Stimulated activated CD8-positive, alpha-beta memory T cell treated with anti-CD3 and anti-CD28 coated beads, Interleukin-12 subunit alpha, Interleukin-12 subunit beta, amount 100 ng/mL, for 1 hour (primary cell): ENCODE data around the gene DUSP6.

Experiments used
- DNase-seq: peaks from one replicate; pipeline ENCODE4 v3.0.0-alpha.2; 2020; ENCODE audit warnings: low read depth

Gene DUSP6

DNA sequence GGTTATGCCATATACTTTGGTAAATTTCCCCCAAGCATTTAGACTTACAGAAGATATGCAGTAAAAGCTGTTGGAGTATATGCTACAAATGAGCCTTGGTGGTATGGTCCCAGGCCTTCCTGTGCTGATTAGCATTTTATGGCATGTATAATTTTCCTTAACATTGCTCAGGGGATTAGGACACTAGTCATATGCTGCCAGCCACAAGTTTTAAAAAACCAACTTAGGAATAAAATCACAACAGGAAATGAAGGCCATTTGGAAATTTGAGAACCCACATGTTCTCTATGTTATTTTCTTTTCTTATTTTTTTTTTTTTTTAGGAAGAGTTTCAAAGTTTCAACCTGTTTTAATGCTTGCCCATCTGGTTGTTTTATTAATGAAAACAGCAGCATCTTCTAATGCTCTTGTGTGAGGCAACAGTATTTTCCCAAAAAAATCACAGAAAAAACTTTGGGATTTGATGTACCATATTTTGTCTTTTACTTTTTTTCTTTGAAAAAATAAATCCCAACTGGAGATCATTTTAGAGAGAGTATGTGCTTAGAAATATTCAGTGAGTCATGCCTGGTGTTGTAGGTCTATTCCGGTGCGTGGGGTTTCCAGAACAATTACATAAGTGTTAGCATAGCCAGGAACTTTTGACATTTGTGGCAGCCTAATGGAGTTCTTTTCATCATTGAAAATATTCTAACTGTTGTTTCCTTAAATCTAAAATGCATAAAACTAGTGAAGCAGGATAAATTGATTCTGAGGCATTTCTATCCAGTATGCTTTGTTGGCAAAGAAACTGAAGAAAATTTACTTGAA lies 21.7 kb upstream of the DUSP6 start:
- no peak for DNase-seq

DNA sequence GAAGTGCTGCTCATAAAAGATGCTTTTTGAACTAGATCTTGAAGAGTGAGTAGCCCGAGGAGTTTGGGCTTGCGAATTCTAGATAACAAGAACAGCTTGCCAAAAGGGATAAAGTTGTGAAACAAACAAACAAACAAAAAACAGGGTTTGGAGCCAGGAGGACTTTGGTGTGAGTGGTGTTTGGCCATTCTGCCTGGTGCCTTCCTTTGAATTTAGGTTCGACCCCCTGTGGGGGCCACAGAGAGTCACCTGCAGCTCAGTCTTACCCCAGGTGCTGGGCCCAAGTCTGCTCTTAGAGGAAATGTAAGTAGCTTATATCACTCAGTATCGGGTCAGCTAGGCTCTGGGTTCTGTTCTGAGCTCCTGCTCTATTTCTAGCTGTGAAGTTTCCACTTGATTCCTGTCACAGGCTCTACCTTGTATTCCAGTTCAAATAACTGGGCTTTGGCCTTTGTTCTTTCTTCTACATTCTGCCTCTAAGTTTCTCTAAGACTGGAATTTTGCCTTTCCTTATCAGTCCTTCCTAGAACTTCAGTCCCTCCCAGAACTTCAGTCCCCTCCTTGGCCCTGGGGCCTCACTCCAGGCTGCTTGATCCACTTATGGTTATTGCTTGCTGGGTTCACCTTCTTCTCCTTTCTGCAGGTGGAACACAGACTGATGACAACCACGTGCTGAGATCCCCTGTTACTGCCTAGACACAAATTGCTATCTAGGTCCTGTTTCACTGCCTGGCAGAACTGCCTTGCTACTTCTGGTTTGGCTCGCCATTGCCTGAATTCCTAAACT lies 20.5 kb upstream of the DUSP6 start:
- DNase-seq: no peak

DNA sequence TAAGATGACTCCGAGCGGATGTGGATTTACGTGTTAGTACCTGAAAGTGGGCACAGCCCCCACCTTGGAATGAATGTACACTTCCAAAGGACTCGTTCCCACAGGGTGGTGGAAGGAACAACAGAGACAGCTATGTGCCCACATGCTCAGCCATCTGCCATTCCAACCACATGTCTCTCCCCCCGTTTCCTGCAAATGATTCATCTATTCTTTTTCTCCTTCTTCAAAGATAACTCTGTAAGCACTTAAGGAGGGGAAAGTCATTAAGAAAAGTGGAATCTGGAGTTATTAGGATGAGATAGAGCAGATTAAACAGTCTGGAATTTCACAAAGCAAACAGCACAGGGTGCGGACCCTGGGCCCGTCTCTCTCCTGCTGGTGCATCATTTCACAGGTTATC lies 18.5 kb upstream of the DUSP6 start:
- DNase-seq: no peak

DNA sequence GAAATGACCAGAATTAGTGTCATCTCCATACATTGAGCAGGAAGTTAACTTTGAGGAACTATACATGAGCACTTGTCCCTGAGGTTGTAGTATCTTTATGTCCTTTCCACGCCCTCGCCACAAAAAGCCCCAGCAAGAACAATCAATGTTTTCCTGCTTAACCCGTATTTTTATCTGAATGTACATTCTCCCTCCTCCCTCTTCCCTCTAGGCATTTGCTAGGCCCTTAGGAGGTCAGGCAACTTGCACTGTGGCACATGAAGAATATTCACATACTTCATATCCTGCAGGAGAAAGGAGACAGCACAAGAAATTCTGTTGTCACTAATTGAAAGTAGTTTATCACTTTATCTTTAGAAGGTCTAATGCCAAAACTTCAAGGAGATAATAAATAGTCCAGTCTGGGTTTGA lies 18.1 kb upstream of the DUSP6 start:
- no peak for DNase-seq

DNA sequence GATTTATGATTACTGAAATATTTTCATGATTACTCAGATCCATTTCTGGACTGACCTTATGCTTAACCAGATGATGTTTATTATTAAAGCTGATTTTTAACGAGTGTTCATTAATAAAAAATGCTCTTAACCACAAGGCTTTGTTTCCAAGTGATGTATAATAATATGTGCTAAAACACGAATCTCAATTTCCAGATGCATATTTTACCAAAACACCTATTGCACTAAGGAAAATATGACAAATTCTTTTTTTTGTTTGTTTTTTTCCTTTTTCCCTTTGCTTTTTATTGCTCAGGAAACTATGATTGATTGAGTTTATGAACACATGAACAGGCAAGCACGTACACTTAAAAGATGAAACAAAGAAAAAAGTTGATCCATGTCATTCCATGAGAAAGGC lies 16.9 kb upstream of the DUSP6 start:
- no peak for DNase-seq

DNA sequence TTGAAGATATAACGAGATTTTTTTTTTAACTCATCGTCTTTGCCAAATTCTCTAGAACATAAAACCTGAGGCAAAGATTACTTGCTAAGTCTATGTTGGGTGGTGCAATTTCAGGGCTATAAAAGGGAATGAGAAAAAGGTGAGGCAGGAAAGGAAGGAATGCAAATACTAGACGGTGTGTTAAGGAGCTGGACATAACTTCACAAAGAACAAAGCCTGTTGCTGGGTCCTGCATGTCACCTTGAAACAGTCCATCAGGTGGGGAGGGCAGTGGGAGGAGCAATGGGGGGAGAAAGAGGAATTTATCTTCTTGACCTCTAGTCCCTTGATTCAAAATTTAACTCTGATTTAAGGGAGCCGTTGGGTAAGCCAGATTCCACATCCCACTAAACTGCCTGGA lies 16.1 kb upstream of the DUSP6 start:
- DNase-seq: no peak

DNA sequence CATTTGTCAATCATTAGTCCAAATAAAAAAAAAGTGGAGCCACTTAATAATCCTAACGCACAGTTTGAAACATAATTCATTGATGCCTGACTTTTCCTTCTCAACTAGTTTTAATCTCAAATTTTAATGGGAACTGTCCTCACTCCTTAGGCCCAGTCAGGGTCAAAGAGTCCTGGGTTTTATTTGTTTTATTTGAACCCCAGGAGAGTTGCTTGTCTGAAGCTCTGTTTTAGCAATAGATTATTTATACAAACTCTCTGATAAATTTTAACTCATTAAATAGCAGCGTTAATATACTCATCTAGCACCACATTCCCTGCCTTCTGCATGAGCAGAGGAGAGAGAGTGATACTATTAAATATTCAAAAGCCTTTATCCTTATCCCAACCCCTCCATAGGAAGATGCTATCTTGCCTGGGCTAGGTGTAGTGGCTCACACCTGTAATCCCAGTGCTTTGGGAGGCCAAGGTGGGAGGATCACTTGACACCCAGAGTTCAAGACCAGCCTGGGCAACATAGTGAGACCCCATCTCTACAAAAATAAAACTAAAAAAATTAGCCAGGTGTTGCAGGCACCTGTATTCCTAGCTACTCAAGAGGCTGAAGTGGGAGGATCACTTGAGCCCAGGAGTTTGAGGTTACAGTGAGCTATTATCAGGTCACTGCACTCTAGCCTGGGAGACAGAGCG lies 14.5 kb upstream of the DUSP6 start:
- DNase-seq: no peak

DNA sequence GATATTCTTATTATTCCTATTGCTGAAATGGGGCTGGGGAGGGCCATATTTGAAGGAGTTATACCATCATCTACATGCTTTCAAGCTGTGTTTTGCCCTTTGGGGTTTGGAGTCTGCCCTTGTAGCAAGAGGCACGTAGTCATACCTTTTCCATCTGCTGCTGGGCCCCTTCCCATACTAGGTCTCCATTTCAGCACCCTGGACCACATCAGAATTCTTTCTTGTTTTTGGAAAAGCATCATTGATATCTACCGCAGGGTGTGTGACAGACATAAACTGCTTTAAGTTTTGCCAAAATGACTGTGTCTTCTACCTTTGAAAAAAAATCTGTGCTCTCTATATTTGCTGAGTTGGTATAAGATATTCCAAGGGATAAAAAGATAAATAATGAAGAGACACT lies 12.3 kb upstream of the DUSP6 start:
- DNase-seq: no peak

DNA sequence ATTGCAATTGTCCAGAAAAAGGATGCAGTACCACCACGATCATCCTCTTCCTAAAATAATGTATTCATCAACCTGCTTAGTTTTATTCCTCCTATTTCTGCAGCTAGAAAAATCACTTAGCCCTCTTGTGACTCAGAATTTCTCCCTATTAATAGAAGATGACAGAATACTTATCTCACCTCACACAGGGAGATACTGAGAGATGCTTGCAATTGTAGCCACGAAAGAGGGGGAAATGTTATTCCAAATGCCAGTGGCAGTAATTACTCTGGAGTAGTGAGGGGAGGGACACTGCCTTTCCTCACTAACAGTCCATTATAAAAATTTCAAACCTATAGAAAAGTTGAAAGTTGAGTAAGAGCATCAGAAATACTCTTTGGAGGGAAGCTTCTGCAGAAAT lies 11.8 kb upstream of the DUSP6 start:
- DNase-seq: no peak

DNA sequence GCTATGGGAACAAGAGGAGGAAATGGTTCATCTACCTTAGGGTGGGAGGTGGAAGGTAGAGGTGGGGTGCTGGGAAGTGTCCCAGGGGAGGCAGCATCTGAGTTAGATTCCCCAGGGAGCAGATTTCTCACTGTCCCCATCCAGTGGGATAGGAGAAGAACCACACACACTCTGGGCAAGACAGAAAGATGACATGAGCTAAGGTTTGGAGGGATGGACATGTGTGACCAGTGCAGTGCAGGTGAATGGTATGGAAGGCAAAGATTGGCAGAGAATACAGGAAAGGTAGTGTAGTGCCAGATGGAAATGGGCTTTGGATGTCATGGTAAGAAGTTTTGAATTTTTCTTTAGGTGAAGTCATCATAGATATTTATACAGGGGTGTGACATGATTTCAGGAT lies 11.3 kb upstream of the DUSP6 start:
- DNase-seq: no peak

DNA sequence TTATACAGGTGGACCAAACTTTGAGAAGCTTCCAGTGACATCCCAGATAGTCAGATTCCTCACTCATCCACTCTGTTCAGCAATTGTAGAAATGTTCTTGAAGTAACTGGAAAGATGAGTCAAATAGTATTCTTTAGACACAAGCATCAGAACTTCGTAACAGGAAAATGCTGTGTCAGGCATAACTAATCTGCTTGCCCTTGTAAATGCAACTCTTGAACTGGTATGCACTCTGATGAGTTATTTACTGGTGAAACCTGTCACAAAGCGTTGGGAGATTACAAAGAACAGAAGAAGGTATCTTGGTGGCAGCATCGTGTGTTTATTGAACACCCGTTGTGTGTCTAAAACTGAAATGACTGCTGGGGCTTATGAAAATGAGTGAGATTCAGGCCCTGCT lies 10.8 kb upstream of the DUSP6 start:
- DNase-seq: no peak

DNA sequence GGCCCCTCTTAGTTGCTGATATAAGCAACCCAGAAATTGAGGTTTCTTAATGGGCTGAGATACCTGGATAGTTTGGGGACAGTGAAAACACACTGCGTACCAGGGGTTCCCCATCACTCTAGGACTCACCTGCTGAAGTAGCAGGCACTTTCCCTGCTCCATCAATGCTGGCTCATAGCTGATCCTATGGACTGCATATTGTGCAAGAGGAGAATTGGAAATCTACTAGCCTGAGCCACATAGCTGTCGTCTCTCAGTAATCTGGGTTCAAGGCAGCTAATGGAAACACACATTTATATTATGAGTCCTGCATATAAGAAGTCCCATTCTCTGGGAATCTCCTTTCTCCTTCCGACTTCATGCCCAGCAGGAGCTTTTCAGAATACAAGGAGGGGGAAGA lies 7.3 kb upstream of the DUSP6 start:
- DNase-seq: no peak

DNA sequence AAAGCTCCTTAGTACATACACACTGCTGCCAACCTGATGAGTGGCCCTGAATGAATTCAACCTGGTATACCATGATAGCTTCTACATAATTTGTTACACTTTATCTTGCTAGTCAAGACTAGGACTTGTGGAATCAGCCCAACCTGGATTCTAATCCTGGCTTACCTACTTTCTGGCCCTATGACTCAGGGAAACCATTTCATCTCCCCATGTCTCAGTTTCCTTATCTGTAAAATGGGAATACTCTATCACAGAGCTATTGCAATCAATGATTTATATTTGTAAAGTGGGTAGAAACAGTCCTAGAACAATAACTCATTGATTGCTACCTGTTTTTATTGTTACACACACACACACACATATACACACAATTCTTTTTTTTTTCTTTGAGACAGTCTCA lies 6.5 kb upstream of the DUSP6 start:
- no peak for DNase-seq

DNA sequence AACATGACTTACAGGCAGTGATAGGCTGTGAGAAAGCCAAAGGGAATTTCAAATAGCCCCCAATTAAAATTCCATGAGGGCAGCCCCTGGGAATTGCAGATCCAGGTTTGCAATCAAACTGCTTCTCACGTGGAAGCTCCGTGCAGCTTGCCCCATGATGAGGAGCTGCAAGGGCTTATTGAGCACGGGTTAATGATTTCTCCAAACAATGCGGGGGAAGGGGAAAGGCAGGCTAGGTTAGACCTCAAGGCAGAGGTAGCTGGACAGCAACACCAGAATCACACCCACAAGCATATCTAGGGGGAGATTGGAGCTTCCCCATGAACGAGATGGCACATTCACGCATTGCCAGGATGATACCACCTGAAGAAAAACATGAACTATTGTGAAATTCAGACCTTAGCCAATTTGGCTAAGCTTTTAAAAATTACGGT lies 5.0 kb upstream of the DUSP6 start:
- no peak for DNase-seq

DNA sequence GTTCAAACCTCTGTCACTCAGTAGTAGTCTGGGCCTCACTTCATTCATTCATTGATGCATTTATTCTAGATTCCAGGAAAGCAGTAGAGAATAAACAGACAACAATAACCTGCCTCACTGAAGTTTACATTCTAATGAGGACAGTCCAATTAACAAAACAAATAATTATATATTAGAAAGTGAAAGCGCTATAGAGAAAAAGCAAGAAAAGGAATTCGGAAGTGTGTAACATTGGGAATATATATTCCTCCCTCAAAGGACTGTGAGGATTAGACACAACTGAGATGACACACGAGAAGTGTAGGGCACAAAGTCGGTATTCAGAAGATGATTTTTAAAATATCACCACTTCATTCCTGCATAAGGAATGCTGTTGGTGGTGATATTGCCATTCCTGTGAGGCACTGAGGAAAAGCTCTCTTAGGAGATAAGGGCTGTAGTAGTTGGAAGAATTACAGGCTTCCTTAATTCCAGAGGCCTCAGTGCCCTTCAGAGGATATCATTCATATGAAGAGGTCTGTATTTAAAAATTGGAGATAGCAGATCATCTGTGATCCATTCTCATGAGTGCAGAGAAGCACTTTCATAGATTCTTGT lies 3.9 kb upstream of the DUSP6 start:
- no peak for DNase-seq

DNA sequence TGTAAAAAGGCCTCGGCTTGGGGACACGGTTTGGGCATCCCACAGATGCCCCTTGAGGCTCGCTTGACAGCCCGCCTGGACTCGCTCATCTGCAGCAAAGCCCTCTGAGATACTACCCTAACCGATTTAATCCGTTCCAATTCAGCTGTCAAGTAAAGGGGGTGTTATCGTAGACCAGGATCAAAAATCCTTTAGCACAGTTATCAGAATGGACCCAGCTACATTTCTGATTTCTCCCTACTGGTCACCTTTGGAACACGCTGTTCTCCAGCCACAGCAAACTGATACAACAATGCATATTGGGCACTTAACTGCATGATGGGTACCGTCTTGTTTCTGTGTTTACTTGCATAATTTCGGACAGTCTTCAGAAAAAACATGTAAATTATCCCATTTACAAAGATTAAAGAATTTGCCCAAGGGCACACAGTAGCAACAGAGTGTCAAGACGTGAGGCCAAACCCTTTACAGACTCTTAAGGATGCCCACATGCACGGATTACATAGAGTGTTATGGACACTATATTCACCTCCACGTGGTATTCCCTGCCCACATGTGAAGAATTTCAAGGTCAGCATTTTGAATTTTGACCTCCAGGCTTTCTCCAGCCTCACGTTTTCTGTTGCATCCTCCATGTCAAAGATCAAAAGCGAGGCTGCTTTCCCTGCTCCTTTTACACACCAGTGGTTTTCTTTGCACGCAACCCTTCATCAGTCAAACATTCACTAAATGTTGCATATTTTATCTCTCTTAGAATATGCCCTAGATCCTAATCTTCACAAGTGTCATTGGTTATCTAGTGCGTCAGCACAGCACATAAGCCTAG lies 3.2 kb upstream of the DUSP6 start:
- no peak for DNase-seq

DNA sequence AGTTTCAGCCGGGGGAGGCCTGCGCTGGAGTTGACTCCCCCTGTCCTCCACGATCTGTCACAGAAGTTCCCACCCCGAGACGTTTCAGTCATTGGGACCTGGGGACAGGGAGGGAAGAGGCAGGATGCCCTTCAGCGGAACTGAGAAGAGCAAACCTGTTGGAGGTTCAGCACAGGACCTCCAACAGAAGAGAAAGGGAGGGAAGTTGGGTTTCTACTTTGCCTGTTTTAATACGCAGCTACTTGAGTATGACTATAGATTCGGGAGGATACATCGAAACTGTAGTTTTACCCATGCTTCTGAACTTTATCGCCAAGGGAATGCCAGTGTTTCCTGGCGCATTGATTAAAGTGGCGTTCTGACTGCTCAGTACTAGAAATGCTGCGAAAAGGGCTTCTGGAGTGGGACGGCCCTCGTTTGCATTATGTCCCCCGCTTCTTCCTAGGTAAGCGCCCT lies 2.3 kb upstream of the DUSP6 start:
- DNase-seq: no peak

DNA sequence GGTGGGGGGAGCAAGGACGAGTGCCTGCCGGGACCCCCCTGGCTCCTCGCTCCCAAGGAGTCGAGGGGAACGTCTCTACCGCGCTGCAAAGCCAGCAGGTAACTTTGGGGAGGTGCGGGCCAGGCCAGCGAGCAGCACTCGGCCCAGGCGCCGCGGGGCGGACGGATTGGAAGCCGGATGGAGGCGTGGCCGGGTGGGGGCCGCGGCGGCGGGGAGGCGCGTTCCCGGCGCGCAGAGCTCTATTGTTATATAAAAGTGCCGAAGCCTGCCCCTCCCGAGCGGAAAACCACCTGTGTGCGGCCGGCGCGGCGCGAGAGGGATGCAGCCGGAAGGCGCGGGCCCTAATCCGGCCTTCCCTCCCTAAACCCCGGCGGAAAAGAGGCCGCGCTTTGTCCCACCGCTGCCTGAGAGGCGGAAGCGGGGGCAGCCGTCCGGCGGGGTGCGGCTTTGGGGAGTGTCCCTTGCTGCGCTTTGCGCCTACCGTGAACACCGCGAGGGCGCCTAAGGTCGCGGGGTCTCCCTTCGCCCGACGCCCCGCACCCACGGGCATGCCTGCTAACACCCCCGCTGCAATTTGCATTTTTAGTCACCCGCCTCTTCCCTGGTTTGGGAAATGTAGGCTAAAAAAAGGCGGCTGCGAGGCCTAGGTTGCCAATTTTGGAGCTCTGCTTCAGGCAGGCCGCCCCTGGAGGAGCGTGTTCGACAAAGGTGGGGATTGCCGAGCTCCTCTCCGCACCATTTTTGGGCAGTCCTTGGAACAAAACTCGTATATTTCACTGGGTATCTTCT lies 1.7 kb upstream of the DUSP6 start:
- no peak for DNase-seq

DNA sequence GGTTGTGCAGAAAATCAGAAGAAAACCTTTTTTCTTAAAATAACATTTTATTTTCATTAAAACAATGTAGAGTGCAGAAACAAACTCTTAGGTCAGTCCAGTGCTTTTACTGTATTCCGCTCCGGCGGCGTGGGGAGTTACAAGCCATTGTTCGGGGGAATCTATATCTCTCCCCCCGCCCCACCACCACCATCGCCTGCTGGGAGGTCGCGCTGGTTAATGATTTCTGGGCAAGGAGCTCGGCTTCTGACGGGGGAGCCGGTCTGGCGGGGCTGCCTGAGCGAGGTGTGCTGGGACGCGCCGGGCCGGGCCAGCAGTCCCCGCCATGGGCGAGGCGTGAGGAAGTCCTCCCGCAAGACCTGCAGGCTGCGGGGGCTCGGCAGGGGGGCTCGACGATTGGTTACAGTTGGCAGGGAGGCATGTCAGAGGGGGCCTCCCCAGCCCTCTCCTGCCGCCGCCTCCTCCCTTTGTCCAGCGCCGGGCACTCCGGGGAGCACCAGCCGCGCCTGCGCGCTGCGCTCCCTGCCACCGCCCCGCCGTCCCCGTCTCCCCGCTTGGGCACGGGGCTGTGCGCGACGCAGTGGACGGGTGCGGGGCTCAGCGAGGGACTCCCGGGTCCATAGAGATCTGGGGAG lies 1.0 kb upstream of the DUSP6 start:
- DNase-seq: no peak

DNA sequence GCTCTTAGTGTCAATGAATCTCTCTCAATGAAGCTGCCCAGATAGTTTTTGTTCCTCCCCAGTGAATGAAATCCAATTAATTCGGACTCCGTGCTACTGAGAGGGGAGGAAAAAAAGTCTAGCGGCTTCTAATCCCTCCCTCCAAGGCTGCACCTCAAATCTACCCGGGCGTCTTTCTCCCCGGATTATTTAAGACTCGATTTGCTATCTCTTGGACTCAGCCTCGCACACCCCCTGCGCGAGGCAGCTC lies 134 bp downstream of the DUSP6 start:
- no peak for DNase-seq
